Renal pelvis (tissue), 4 donors: ENCODE results near the gene PTPN2. TPM values are rescaled to one million over a fixed set of nuclear protein-coding genes. Genes with fewer than 3 reads are reported as not detected.
"Not testable (repeated sequence)": the region's sequence is repeated elsewhere in the genome, so short reads cannot be mapped to it uniquely, and the experiment has no call there.

Experiments
- DNase-seq: peaks from one replicate; pipeline ENCODE4 v3.0.0-alpha.2; 2013
- polyA plus RNA-seq, 3 donors: library from polyadenylated mRNA; unstranded; fragments of 120-200 nt; gene quantifications; one replicate each; pipeline ENCODE4 v1.2.1, GENCODE V29; 2013; ENCODE audit not compliant: insufficient read length in 3 of 3

Gene PTPN2
- polyA plus RNA-seq, 3 donors, result 45.8 to 57.2 (median 47.9) TPM

DNA sequence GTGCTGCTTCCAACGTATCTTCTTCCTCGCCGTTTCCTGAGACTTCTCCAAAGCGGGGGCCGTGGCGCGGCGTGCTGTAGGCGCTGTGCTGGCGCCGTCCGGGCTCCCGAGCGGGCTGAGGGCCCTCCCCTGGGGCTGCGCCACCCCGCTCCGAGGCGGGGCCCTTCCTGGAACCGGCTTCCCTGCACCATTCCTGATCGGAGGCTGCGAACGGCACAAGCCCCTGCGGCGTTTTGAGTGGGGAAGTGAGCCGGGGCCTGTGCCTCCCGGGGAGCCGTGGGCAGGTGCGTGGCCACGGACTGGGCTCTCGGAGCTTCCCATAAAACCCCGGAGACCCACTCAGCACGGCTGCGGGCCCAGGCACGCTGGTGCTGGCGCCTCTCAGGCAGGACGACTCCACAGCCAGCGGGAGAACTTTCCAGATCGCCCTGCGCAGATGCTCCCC is 106.5 kb downstream of the PTPN2 start:
- no peak for DNase-seq

DNA sequence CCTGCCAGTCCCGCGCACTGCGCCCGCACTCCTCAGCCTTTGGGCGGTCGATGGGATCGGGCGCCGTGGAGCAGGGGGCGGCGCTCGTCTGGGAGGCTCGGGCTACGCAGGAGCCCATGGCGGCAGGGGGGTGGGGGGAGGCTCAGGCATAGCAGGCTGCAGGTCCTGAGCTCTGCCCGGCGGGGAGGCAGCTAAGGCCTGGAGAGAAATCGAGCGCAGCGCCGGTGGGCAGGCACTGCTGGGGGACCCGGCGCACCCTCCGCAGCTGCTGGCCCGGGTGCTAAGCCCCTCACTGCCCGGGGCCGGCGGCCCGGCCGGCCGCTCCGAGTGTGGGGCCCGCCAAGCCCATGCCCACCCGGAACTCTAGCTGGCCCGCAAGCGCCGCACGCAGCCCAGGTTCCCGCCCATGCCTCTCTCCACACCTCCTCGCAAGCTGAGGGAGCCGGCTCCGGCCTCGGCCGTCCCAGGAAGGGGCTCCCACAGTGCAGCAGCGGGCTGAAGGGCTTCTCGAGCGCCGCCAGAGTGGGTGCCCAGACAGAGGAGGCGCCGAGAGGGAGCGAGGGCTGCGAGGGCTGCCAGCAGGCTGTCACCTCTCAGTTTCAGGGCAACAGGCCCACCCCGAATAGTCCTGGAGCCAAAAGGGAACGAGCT is 107.1 kb downstream of the PTPN2 start:
- no peak for DNase-seq

DNA sequence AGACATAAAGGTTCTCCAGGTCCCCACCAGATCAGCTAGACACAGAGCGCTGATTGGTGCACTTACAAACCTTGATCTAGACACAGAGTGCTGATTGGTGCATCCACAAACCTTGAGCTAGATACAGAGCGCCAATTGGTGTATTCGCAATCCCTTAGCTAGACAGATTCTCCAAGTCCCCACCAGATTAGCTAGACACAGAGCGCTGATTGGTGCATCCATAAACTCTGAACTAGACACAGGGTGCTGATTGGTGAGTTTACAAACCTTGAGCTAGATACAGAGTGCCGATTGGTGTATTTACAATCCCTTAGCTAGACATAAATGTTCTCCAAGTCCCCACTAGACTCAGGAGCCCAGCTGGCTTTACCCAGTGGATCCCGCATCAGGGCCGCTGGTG is 107.6 kb downstream of the PTPN2 start:
- DNase-seq, result not testable (repeated sequence)

DNA sequence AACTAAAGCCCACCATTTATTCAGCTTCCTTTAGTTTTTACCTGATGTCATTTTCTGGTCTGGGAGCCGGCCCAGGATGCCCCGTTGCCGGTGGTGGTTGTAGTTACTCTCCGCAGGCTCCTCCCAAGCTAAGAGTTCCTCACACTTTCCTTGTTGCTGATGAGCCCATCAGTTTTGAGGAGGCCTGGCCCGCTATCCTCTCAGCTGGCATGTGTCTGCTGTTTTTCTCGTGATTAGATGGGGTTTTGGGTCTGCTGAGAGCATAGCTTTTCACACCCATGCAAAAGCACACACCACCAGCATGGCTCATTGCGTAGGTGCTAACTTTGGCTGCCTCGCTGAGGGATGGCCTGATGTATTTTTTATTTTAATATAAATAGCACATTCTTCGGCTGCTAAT is 109.1 kb downstream of the PTPN2 start:
- no peak for DNase-seq

DNA sequence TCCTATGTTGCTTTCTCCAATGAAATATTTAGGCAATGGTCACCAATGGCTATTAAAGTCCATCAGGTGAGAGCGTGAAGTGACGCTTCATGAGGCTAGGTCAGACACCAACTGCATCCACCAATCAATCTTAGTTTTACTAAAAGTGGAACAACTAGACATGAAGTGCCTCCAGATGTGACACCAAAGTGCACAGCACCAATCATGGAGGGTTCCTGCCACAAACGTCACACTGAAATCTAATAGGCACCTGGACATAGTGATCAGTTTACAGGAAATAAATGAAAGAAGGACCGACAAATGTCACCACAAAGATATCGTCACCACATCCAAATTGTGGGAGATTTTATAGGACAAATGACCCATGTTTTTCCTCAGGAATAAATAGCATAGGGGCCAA is 110.7 kb downstream of the PTPN2 start:
- no peak for DNase-seq

DNA sequence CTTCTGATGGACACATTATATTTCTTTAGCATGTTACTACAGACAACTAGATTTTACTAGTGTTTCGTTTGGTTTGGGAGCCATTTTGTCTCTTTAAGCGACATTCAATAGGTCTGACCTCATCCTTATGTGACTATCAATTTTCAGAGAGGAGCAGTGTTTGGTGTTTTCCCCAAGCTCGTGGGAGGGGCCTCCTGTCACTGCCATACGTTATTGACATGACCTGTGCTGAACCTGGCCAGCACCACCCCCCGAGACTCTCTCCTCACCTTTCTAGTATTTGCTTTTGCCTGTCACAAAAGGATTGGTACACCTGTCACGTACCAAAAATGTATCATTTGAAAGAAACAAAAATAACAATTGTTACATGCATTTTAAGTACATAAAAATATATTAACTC is 111.9 kb downstream of the PTPN2 start:
- DNase-seq, result no peak

DNA sequence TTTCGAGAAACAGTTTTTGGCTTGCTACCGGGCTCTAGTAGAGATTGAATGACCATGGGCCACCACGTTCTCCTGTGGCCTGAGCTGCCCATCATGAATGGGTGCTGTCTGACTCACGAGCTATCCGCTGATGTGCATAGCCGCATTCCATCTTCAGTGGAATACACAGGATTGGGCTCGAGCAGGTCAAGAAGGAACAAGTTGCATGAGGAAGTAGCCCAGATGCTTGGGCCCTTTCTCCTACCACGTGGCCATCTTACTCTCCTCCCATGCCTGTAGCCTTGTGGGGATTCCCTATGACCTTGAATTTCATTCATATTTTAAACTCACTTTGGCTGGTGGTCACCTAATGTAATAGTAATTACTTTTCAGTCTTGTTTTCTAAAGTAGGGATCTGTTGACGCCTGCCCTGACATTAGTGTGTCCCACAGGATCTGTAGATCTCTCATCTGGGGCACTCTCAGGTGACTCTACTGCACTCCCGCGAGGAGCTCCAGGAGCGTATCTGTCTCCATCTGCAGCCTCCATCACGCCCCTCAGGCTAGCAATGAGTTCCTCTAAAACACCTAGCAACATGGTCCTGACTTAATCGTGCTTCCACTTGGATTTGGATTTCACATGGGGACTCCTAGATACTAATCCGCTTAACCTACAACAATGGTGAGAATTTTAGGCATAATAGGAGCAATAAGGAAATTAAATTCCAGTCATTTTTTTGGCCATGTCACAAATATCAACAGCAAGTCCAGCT is 113.4 kb downstream of the PTPN2 start:
- DNase-seq, result no peak

DNA sequence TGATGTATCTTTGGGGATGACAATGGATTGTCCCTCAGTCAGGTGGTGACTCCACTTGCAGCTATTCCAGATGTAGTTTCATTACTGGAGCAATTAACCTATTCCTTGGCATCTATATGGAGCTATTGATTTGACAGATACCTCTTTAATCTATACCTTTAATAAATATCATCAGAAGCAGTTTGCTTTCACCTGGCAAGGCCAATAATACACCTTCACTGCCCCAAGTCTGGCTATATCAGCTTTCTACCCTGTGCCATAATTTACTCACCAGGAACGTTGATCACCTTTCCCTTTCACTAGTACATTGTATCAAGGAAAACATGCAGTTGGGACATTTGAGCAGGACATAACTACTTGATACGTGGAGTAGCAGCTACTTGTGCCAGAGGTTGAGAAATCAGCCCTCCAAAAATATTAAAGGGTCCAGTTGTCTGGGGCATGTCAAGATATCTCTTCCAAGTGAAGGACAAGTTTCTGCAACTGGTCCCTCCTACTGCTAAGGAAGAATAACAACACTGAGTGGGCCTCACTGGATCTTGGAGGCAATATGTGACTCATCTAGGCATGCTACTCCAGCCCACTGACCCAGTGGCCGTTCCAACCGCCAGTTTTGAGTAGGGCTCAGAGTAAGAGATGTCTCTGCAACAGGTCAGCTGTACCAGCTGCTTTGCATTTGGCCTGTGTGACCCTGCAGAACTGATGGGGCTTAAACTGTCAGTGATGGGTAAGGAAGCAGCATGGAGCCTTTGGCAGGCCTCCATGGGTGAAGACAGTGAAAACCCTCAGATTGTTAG is 114.2 kb downstream of the PTPN2 start:
- no peak for DNase-seq

DNA sequence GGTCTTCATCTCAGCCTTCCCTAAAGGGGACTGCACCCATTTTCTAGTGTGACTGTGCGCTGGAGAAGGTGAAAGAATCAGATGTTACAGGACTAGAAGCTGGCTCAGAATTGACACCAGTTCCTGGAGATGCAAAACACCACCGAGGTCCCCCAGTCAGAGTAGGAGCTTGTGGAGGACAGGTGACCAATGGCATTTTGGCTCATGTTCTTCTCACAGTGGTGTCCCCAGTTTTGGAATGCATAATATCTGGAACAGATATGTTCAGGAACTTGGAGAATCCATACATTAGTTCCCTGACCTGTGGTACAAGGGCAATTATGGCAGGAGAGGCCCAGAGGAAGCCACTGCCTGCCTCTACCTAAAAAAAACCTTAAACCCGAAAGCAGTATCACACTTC is 114.9 kb downstream of the PTPN2 start:
- DNase-seq, result no peak

DNA sequence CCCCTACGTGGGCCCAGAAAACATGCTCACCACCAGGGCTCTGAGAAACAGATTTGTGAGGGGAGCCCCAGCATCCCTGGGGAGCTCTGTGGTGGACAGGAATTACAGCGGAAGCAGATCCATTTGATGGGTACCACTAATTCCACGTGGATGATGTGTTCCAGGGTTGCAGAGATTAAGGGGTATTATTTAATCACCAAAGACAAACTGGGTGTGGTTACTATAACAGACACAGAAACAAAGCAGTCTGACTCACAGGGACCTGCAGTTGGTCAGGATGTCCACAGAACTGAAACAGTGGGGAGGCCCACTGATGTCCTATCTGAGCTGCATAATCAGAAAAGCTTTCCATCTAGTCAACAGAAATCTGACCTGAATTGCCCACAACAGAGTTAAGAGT is 115.4 kb downstream of the PTPN2 start:
- DNase-seq, result no peak

DNA sequence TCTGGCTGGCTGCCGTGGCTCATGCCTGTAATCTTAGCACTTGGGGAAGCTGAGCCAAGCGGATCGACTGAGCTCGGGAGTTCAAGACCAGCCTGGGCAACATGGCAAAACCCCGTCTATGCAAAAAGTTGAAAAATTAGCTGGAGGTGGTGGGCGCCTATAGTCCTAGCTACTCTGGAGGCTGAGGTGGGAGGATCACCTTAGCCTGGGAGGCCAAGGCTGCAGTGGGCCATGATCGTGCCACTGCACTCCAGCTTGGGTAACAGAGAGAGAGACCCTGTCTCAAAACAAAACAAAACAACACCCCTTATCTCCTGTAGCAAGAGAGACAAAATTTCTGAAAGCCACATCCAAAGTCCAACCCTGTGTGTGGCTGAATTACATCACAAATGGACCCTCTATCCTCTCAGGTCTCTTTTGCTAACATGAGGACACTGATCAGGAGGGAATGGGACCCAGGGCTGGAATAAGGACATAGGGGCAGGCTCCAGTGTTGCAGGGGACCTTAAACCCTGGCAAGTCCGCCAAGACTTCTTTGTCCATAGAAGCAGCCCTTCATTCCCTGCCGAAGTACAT is 116.4 kb downstream of the PTPN2 start:
- no peak for DNase-seq

DNA sequence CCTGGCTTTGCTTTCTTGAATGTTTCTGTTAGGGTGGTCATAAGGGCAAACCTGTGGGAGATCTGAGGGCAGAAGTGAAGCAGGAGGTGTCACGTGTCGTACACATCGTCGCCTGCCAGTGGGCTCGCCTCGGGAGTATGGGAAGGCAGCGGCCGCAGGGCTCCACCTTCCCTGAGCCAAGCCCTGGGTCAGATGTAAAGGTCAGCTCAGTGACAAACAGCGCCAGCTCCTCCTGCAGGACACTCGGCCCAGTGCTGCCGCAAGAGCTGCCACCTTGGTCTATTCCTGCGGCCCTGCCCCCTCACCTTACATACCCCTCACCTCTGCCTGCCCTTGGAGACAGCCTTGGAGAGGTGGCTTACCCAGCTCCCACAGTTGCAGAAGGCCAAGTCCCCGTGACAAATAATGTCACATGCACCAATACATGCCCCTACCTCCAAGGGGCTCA is 117.0 kb downstream of the PTPN2 start:
- no peak for DNase-seq

DNA sequence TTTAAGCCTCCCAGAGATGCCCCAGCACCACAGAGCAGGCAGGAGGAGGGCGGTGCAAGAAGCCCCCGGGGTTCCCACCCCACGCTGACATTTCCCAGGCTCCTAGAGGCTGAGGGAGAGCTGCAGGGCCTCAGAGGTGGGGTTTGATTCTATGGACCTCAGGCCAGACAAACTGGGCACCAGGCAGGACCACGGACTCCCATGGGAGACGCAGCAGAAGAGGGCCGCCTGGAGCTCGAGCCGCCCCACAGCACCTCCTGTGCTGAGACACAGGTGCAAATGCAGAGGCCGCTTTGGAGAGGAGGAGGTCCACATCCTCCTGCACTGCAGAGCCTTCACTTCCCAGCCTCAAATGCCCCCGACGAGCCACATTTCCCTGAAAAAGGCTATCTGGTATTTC is 118.5 kb downstream of the PTPN2 start:
- DNase-seq, result no peak

DNA sequence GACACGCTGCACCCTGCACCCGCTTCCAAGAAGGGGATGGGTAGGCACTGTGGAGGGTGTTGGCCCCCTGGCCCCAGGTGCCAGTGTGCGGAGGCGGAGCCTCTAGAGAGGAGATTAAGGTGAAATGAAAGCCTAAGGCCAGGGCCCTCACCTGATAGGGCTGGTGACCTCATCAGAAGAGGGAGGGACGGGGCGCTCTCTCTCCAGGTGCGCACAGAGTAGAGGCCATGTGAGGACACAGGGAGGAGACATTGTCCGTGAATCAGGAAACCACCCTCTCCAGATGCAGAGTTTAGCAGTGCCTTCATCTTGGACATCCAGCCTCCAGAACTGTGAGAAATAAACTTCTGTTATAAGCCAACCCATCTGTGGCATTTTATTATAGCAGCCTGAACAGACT is 118.9 kb downstream of the PTPN2 start:
- DNase-seq, result no peak

DNA sequence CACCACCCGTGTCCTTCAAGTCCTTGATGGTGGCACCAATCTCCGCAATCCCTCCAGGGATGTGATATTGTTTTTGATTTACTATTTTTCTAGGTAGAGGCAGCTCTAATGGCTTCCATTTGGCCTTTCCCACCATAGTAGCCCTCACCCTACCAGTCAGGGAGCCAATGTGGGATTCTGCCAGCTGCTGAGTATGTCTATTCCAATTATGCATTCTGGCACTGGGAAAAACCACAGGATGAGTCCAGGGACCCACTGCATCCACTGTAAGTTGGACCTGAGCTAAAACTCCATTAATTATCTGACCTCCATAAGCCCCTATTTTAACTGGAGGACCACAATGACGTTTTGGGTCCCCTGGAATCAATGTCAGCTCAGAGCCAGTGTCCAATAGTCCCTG is 125.5 kb downstream of the PTPN2 start:
- DNase-seq, result not testable (repeated sequence)

DNA sequence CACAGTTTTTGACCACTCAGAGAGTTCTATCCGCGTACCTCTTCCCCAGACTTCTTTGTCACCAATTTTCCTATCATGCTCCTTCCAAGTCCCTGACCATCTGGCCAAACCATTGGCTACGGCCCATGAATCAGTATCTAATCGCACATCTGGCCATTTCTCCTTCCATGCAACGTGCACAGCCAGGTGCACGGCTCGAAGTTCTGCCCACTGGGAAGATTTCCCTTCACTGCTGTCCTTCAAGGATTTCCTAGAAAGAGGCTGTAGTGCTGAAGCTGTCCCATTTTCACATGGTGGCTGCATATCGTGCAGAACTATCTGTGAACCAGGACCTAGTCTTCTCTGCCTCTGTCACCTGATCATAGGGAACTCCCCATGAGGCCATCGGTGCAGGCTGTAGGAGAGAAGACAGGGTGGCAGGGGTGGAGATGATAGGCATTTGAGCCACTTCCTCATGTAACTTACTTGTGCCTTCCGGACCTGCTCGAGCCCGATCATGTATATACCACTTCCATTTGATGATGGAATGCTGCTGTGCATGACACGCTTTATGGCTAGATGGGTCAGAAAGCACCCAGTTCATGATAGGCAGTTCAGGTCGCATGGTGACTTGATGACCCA is 127.3 kb downstream of the PTPN2 start:
- DNase-seq, result not testable (repeated sequence)

DNA sequence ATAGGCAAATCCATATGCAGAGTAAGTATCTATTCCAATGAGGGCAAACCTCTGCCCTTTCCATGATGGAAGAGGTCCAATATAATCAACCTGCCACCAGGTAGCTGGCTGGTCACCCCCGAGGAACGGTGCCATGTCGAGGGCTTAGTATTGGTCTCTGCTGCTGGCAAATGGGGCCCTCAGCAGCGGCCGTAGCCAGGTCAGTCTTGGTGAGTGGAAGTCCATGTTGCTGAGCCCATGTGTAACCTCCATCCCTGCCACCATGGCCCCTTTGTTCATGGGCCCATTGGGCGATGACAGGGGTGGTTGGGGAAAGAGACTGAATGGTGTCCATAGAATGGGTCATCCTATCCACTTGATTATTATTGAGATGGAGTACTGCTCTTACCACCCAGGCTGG is 128.4 kb downstream of the PTPN2 start:
- not testable (repeated sequence) for DNase-seq

DNA sequence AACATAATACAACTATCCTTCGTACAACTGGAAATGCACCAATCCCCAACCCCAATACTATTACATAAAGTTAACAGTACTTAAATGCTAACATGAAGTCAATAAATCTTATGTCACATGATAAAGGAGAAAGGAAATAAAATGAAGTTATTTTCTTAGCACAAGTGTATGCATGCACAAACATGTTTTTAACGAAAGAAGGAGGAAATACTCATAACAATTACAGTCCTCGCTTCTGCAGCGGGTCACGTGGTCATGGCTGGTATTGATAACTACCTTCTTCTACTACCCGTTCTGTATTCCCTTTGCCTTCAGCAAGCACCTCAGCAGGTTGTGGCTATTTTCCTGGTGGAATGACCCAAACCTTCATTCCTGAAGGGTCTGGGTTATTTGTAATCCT is 129.5 kb downstream of the PTPN2 start:
- no peak for DNase-seq

DNA sequence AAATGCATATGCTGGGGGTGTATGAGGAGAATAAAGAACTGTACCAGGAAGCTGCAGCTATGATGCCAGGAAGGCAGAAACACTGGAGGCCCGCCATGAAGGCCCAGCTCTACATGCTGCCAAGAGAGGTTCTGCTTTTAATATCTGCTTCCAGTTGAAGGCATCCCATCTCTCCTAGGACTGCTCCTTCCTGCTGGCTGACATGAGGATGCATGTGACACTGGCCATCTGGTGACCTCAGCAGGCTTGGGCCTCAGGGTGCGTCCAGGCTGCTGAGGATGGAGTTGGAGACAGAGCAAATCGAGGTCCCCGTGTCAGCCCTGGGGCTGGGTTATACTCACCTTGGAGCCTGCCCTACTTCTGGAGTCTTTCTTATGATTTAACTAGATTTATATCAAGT is 132.1 kb downstream of the PTPN2 start:
- DNase-seq, result no peak

DNA sequence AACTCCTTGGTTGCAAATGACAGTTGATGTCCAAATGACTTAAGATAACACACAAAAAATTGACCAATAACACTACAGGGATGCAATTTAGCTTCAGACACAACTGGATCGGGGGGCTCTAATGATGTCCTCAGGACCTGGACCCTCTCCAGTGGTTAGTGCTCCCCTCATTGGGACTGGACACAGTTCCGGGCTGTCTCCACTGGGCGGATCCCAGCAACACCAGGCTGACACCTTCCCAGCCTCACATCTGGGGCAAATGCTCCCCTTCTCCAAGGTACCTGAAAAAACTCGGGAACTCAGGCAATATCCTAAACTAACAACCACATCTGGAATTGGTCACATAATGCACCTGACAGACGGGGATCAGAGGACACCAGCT is 132.5 kb downstream of the PTPN2 start:
- DNase-seq, result no peak

DNA sequence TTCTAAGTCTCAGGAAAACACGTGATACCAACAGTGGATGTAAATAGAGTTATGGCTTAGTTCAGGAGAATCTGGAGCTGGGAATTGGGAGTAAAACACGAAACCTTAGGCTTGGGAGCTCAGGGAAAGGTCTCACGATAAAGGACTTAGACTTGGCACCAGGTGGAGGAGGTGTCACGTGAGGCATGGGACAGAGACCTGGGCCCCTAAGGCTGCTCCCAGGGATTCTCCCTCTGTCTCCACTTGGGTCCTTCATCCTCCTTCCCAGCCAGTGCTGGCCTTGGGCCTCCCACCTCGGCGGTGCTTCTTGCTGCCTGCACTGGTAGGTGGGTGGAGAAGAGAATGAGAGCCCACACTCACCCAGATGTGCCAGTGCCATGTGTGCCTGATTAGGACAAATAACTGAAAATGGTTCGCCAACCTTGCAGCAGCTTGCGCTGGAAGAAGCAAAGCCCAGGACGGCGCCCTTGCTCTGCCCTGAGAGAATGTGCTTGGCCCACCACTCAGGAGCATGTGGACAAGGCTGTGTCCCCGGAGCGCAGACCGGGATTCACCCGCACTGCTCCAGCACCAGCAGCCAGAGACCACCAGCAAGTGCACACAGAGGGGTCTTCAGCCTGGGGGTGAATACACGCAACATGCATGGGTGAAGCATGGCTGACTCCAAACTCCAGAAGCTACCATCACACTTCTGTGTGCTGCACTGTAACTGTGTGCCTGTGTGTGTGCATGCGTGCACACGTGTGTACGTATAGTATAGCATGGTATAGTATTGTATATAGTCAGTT is 133.1 kb downstream of the PTPN2 start:
- DNase-seq, result no peak
